Muscle of leg (tissue), 11 donors: Measurements from ENCODE around the gene SFXN5. TPM values are rescaled to one million over a fixed set of nuclear protein-coding genes. Genes with fewer than 3 reads are reported as not detected.

ENCODE experiments used
- DNase-seq: peaks from one replicate; pipeline ENCODE4 v3.0.0; 2013
- H3K27ac ChIP-seq: one replicate; pipeline ENCODE4 v1.5.1; 2013; ENCODE audit warnings: mild to moderate bottlenecking, low read length, control low read depth
- H3K27me3 ChIP-seq: one replicate; pipeline ENCODE4 v1.6.1; 2013; ENCODE audit warnings: low read length; ENCODE audit not compliant: control insufficient read depth, insufficient read depth
- H3K36me3 ChIP-seq: one replicate; pipeline ENCODE4 v1.6.1; 2013; ENCODE audit warnings: low read length; ENCODE audit not compliant: control insufficient read depth, insufficient read depth
- H3K4me1 ChIP-seq: one replicate; pipeline ENCODE4 v1.6.1; 2013; ENCODE audit warnings: low read length; ENCODE audit not compliant: control insufficient read depth, insufficient read depth
- H3K4me3 ChIP-seq: one replicate; pipeline ENCODE4 v1.5.1; 2013; ENCODE audit warnings: low read length, control low read depth
- H3K9me3 ChIP-seq: replicated peaks from 2 replicates; pipeline ENCODE4 v1.6.1; 2013; ENCODE audit warnings: low read depth, low read length; ENCODE audit not compliant: control insufficient read depth
- WGBS: methylation state at CpG from one replicate; pipeline ENCODE4 v1.1.5; 2013; ENCODE audit warnings: missing lambda C conversion rate; ENCODE audit not compliant: insufficient coverage; 5-methylcytosine and 5-hydroxymethylcytosine counted together
- polyA plus RNA-seq, 8 donors: library from polyadenylated mRNA; unstranded; fragments of 120-200 nt; gene quantifications; one replicate each; pipeline versions ENCODE4 v1.2.1 to v1.2.3, GENCODE V29; 2013; ENCODE audit warnings: inconsistent platforms in 1 of 8, low replicate concordance in 1 of 8; ENCODE audit not compliant: insufficient read length in 8 of 8, insufficient read depth in 1 of 8
- total RNA-seq: library from RNA; stranded (reverse); fragments of 120-200 nt; gene quantifications from one replicate; pipeline ENCODE4 v1.2.4, GENCODE V29; 2013

SFXN5 gene
- total and polyA plus RNA-seq, 9 donors = 6.0 to 9.0 (median 6.3) TPM

DNA sequence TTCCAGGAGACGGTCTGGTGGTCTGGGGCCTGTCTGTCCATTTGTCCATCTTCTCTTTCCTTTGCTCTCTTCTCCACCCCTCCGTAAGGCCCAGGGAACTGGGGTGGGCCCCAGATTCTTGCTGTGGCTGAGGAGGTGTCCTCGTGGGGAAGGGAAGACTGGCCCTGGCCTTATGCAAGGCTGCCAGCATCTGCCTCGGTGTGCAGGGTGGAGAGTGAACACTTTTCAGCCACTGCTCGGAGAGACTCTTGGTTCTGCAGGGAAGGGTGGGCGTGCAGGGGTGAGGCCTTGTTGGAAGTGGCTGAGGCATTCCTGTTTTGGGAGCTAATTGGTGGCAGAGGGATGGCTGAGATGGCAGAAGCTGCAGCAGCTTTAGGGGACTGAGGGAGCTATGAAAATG, 131.2 kb downstream of the SFXN5 start:
- no peak for DNase-seq
- no peaks in the 10 kb centered on the region for H3K9me3 ChIP-seq
- 38% methylated on average over 4 of the region's 6 CpGs for WGBS
- no peak overlapping the region for H3K4me3 ChIP-seq
- H3K27ac ChIP-seq = no peak overlapping the region
- H3K4me1 ChIP-seq = peaks cover 4% of the 10 kb centered on the region
- H3K36me3 ChIP-seq = no peaks in the 10 kb centered on the region
- H3K27me3 ChIP-seq = peaks cover 21% of the 10 kb centered on the region

DNA sequence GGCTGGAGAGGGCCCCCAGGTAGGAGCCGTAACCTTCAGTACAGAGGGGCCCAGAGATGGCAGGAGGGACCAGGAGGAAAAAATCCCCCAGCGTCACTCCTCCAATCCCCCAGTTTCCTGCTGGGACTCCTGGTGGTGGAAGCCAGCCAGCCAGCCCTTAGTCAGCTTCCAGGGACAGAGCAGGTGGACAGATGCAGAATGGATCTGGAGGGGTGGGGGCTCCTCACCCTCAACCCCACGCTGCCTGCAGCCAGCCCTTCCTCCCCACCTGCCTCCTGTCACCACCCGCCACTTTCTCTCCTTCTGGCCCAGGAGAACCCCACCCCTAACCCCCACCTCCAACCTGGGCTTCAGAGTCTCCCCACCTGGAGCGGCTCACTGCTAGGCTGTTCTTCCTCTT, 133.1 kb downstream of the SFXN5 start:
- H3K4me1 ChIP-seq = peaks cover 4% of the 10 kb centered on the region
- DNase-seq = no peak
- H3K27me3 ChIP-seq = peaks cover 35% of the 10 kb centered on the region
- H3K36me3 ChIP-seq = no peaks in the 10 kb centered on the region
- WGBS = 47% methylated on average over 3 of the region's 5 CpGs
- no peaks in the 10 kb centered on the region for H3K9me3 ChIP-seq
- no peak overlapping the region for H3K27ac ChIP-seq
- H3K4me3 ChIP-seq = no peak overlapping the region

DNA sequence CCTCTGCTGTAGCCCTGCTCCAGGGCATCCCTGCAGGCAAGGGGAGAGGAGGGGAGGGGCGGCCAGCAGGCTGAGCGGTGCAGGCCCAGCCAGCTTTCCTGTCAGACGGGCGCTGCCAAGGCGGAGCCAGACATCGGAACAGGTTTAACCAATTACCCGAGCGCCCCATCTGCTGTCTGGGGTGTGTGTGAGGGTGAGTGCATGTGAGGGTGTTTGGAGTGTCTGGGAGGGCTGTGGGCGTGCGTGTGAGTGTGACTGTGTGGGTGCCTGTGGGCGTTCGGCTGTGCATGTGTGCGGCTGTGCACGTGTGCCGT, 134.2 kb downstream of the SFXN5 start:
- DNase-seq = no peak
- H3K27ac ChIP-seq = no peak overlapping the region
- H3K9me3 ChIP-seq = no peaks in the 10 kb centered on the region
- H3K27me3 ChIP-seq = peaks cover 39% of the 10 kb centered on the region
- 40% methylated on average over 15 of the region's 15 CpGs for WGBS
- peaks cover 4% of the 10 kb centered on the region for H3K4me1 ChIP-seq
- no peaks in the 10 kb centered on the region for H3K36me3 ChIP-seq
- no peak overlapping the region for H3K4me3 ChIP-seq

DNA sequence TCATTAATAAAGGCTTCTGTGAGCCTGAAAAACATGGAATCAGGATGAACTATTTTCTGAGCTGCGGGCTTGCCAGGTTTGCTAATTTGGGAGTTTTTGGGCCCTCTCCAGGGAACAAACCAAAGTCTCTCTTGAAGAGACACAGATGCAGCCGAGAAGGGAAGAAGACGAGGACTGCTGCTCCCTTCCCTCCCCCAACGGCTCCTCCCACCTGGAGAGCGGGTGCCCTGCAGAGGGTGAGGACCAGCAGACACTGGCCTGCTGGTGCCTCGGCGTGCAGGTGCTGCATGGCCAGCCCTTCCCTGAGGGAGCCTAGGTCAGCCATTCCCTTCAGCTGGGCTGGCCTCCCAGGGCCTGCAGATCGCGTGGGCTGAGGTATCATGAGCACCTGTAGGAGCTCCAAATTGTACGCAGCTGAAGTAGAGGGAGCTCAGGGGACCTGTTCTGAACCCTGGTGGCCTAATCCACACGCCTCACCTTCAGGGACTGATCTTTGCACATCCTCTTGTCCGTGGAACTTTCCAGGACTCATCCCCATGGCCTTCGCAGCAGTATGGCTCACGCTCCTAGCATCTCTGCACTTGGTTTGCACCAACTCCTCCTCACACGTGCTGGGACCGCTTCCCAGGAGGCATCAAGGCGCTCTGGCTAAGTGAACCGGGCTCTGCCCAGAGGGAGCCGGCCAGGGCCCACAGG, 134.7 kb downstream of the SFXN5 start:
- Histone ChIP-seq H3K4me3 (no peak overlapping the region), H3K4me1 (peaks cover 4% of the 10 kb centered on the region), H3K36me3 (no peaks in the 10 kb centered on the region), H3K27ac (no peak overlapping the region), H3K9me3 (no peaks in the 10 kb centered on the region), H3K27me3 (peaks cover 42% of the 10 kb centered on the region)
- WGBS = 50% methylated on average over 14 of the region's 19 CpGs
- DNase-seq = no peak

DNA sequence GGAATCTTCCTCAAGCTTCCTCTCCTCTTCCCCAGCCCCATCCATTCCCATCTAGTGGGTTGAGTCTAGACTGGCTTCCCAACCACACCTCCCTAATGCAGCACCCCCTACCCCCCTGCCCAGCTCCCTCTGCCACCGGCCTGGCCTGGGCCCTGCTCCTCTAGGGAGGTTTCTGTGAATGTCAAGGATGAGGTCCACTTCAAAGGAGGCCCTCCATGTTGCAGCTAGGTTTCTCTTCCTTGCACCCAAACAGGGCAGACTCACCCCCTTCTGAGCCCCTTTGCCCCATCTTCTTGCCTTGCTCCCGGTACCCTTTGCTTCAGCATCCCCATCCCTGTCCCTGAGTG, 135.9 kb downstream of the SFXN5 start:
- Histone ChIP-seq H3K9me3 (no peaks in the 10 kb centered on the region), H3K4me3 (no peak overlapping the region), H3K4me1 (peaks cover 1% of the 10 kb centered on the region), H3K27me3 (peaks cover 50% of the 10 kb centered on the region), H3K27ac (no peak overlapping the region), H3K36me3 (no peaks in the 10 kb centered on the region)
- DNase-seq = no peak
- WGBS = 100% methylated on average over 1 of the region's 2 CpGs

DNA sequence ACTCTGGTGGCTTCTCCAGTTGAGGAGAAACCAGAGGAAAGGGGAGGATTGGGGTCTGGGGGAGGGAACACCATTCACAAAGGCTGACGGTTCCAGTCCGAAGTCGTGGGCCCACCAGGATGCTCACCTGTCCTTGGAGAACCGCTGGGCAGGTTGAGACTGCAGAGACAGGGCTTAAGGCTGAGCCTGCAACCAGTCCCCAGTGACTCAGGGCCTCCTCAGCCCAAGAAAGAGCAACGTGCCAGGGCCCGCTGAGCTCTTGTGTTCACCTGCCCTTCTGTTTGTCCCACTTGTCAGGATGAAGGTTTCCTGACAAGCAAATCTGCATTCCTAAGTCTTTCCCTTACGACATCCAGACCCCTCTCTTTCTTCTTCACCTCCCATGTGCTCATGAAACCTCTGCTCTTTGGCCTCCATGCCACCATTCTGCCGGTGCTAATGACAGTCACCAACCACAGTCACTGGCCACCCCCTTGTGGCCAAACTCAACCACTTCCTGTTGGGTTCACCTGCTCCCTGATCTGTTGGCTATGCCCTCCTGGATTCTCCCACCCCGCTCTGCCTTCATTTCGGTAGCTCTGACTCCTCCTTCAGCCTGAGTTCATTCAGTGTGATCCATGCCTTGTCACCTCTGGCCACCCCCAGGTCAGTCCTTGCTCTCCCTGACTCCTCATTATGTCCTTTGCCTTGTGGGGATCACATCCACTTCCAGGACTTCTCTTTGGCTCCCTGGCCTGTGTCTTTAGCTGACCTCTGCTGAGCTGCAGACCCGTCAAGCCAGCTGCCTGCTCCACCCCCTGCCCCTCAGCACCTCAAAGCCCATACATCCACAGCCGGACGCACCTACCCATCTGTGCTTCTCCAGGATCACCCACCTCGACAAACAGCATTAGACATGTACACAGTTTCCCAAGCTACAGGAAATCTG, 136.6 kb downstream of the SFXN5 start:
- no peak overlapping the region for H3K4me3 ChIP-seq
- H3K27me3 ChIP-seq = peaks cover 56% of the 10 kb centered on the region
- H3K27ac ChIP-seq = no peak overlapping the region
- H3K9me3 ChIP-seq = no peaks in the 10 kb centered on the region
- no peaks in the 10 kb centered on the region for H3K36me3 ChIP-seq
- no peak for DNase-seq
- no peaks in the 10 kb centered on the region for H3K4me1 ChIP-seq
- 69% methylated on average over 14 of the region's 14 CpGs for WGBS

DNA sequence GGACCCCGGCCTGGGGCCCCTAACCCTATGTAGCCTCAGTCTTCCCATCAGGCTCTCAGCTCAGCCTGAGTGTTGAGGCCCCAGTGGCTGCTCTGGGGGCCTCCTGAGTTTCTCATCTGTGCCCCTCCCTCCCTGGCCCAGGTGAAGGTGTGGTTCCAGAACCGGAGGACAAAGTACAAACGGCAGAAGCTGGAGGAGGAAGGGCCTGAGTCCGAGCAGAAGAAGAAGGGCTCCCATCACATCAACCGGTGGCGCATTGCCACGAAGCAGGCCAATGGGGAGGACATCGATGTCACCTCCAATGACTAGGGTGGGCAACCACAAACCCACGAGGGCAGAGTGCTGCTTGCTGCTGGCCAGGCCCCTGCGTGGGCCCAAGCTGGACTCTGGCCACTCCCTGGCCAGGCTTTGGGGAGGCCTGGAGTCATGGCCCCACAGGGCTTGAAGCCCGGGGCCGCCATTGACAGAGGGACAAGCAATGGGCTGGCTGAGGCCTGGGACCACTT, 137.8 kb downstream of the SFXN5 start:
- DNase-seq = no peak
- 83% methylated on average over 11 of the region's 12 CpGs for WGBS
- H3K27ac ChIP-seq = no peak overlapping the region
- H3K27me3 ChIP-seq = peaks cover 69% of the 10 kb centered on the region
- no peaks in the 10 kb centered on the region for H3K36me3 ChIP-seq
- H3K4me1 ChIP-seq = no peaks in the 10 kb centered on the region
- no peak overlapping the region for H3K4me3 ChIP-seq
- no peaks in the 10 kb centered on the region for H3K9me3 ChIP-seq

DNA sequence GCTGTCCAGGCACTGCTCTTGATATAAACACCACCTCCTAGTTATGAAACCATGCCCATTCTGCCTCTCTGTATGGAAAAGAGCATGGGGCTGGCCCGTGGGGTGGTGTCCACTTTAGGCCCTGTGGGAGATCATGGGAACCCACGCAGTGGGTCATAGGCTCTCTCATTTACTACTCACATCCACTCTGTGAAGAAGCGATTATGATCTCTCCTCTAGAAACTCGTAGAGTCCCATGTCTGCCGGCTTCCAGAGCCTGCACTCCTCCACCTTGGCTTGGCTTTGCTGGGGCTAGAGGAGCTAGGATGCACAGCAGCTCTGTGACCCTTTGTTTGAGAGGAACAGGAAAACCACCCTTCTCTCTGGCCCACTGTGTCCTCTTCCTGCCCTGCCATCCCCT, 138.3 kb downstream of the SFXN5 start:
- Histone ChIP-seq H3K9me3 (no peaks in the 10 kb centered on the region), H3K27ac (no peak overlapping the region), H3K4me3 (no peak overlapping the region), H3K27me3 (peaks cover 74% of the 10 kb centered on the region), H3K36me3 (no peaks in the 10 kb centered on the region), H3K4me1 (no peaks in the 10 kb centered on the region)
- DNase-seq = no peak
- WGBS = 80% methylated on average over 2 of the region's 5 CpGs

DNA sequence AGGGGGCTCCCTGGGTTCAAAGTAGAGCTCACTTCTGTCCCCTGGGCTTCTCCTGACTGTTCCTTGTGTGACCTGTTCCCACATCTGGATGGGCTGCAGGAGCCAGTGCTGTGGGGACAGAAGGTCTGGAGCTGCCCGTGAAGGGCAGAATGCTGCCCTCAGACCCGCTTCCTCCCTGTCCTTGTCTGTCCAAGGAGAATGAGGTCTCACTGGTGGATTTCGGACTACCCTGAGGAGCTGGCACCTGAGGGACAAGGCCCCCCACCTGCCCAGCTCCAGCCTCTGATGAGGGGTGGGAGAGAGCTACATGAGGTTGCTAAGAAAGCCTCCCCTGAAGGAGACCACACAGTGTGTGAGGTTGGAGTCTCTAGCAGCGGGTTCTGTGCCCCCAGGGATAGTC, 138.7 kb downstream of the SFXN5 start:
- H3K27me3 ChIP-seq = peaks cover 78% of the 10 kb centered on the region
- no peaks in the 10 kb centered on the region for H3K9me3 ChIP-seq
- 87% methylated on average over 3 of the region's 4 CpGs for WGBS

DNA sequence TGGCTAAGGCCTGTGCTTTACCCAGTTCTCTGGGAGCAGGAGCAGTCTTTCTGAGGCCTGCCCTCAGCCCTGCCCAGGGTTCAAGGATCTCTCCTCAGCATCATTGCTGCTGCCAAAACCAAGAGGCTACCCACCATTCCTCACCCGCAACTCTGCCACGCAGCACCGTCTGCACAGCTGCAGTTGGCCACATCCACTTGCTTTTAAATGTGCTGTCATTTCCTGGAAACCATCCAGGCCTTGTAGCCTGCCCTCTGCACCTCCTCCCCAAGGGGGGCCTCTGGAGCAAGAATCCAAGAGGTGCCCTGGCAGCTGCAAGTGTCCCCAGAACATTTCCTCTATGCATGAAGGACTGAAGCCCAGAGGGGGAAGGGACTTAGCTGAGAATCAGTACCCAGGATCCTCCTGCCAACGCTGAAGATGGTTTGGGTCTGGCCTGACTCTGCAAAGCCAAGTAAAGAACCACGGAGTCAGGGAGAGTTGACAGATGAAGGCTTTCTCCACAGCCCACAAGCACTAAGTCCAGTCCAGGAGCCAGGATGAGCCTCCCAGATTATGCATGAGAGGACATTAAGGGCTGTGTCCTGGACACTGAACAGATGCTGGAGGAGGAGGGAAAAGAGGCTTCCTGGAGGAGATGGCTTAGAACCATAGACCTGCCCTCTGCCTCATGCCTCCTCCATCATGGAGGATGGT, 139.3 kb downstream of the SFXN5 start:
- Histone ChIP-seq H3K9me3 (no peaks in the 10 kb centered on the region), H3K4me1 (no peaks in the 10 kb centered on the region), H3K27me3 (peaks cover 80% of the 10 kb centered on the region), H3K27ac (no peak overlapping the region), H3K36me3 (no peaks in the 10 kb centered on the region), H3K4me3 (no peak overlapping the region)
- no peak for DNase-seq
- 36% methylated on average over 3 of the region's 5 CpGs for WGBS

More for the DNA sequence above, 138.7 kb downstream of the SFXN5 start:
- no peaks in the 10 kb centered on the region for H3K4me1 ChIP-seq
- H3K27ac ChIP-seq = no peak overlapping the region
- H3K36me3 ChIP-seq = no peaks in the 10 kb centered on the region
- H3K4me3 ChIP-seq = no peak overlapping the region
- no peak for DNase-seq
